ENCODE results near the gene FGFR3. TPM values are rescaled to one million over a fixed set of nuclear protein-coding genes. Genes with fewer than 3 reads are reported as not detected.

FGFR3 gene
- total RNA-seq, 1 experiment from 2014 or later, result 34.3 TPM

- H3K36me3 Mint-ChIP-seq (ENCODE audit: insufficient read depth, unreplicated experiment), result peaks cover 7% of the 10 kb centered on the region
- H3K9me3 Mint-ChIP-seq (ENCODE audit: low read depth, unreplicated experiment), result no peaks in the 10 kb centered on the region
- CTCF ChIA-PET, result interaction anchor here (1.0 to 2.7 kb wide), 2 partner anchors 9 to 19 kb away, joined by 3 to 20 read pairs; no protein-coding TSS in a partner anchor
- H3K27ac Mint-ChIP-seq (ENCODE audit: unreplicated experiment), result no peak overlapping the region
- no peak for DNase-seq
- TF ChIP-seq CTCF (IDR thresholded peaks at IDR 0.05; ENCODE audit: unreplicated experiment), result no peak
- intact Hi-C loops (cut with micrococcal nuclease; ENCODE audit: unreplicated experiment), result no loop called here
- H3K4me3 Mint-ChIP-seq (ENCODE audit: low read depth, unreplicated experiment), result no peak overlapping the region
- no TSS peak for BruUV-seq (replicated peaks)
- H3K4me1 Mint-ChIP-seq (ENCODE audit: low read depth, unreplicated experiment), result peaks cover 9% of the 10 kb centered on the region
- no peaks in the 10 kb centered on the region for H3K27me3 Mint-ChIP-seq (ENCODE audit: unreplicated experiment)
Observed at GRCh38 chr4:1776521-1777161, 16.5 kb upstream of the FGFR3 start.

- Mint-ChIP-seq H3K4me1 (ENCODE audit: low read depth, unreplicated experiment) (peaks cover 9% of the 10 kb centered on the region), H3K9me3 (ENCODE audit: low read depth, unreplicated experiment) (no peaks in the 10 kb centered on the region), H3K27me3 (ENCODE audit: unreplicated experiment) (no peaks in the 10 kb centered on the region), H3K36me3 (ENCODE audit: insufficient read depth, unreplicated experiment) (peaks cover 7% of the 10 kb centered on the region), H3K4me3 (ENCODE audit: low read depth, unreplicated experiment) (no peak overlapping the region), H3K27ac (ENCODE audit: unreplicated experiment) (no peak overlapping the region)
- CTCF ChIA-PET, result interaction anchor here (2.7 kb wide), 1 partner anchor 10 kb away, joined by 20 read pairs; no protein-coding TSS in a partner anchor
- no TSS peak for BruUV-seq (replicated peaks)
- intact Hi-C loops (cut with micrococcal nuclease; ENCODE audit: unreplicated experiment), result no loop called here
- DNase-seq, result peak; percentile 64
- no peak for TF ChIP-seq CTCF (IDR thresholded peaks at IDR 0.05; ENCODE audit: unreplicated experiment)
Observed at GRCh38 chr4:1777822-1778641, 15.1 kb upstream of the FGFR3 start.

GRCh38 chr4:1778642-1779392, 14.3 kb upstream of the FGFR3 start:
- H3K27ac Mint-ChIP-seq (ENCODE audit: unreplicated experiment), result no peak overlapping the region
- CTCF ChIA-PET, result no interaction called here

More at GRCh38 chr4:1778642-1779392, 14.3 kb upstream of the FGFR3 start:
- Mint-ChIP-seq H3K9me3 (ENCODE audit: low read depth, unreplicated experiment) (no peaks in the 10 kb centered on the region), H3K27me3 (ENCODE audit: unreplicated experiment) (no peaks in the 10 kb centered on the region), H3K36me3 (ENCODE audit: insufficient read depth, unreplicated experiment) (peaks cover 7% of the 10 kb centered on the region), H3K4me1 (ENCODE audit: low read depth, unreplicated experiment) (peaks cover 9% of the 10 kb centered on the region), H3K4me3 (ENCODE audit: low read depth, unreplicated experiment) (no peak overlapping the region)
- intact Hi-C loops (cut with micrococcal nuclease; ENCODE audit: unreplicated experiment), result no loop called here
- no peak for DNase-seq
- no peak for TF ChIP-seq CTCF (IDR thresholded peaks at IDR 0.05; ENCODE audit: unreplicated experiment)
- no TSS peak for BruUV-seq (replicated peaks)

All from Calu3 (cell line).